Activated effector memory CD4-positive, alpha-beta T cell treated with anti-CD3 and anti-CD28 coated beads, Interleukin-2, amount 50 U/mL, for 16 hours (primary cell): ENCODE data around the gene CETP.
A peak's percentile ranks its signal among the peaks of the same experiment; 100 is the strongest.

Source experiments
- DNase-seq: peaks from one replicate; pipeline ENCODE4 v3.0.0-alpha.2; 2020

CETP gene, protein sequence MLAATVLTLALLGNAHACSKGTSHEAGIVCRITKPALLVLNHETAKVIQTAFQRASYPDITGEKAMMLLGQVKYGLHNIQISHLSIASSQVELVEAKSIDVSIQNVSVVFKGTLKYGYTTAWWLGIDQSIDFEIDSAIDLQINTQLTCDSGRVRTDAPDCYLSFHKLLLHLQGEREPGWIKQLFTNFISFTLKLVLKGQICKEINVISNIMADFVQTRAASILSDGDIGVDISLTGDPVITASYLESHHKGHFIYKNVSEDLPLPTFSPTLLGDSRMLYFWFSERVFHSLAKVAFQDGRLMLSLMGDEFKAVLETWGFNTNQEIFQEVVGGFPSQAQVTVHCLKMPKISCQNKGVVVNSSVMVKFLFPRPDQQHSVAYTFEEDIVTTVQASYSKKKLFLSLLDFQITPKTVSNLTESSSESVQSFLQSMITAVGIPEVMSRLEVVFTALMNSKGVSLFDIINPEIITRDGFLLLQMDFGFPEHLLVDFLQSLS

GRCh38 chr16:56961851-56962281 is at the start of gene CETP:
TSS of gene CETP (plus strand) at chr16:56961950. CDS start at chr16:56961980, 30 bp downstream.
- no peak for DNase-seq

- DNase-seq: no peak
These were observed 48.7 kb upstream of the CETP start for GRCh38 chr16:56912746-56913708.

GRCh38 chr16:56914896-56915295 is 46.9 kb upstream of the CETP start:
- no peak for DNase-seq

DNA sequence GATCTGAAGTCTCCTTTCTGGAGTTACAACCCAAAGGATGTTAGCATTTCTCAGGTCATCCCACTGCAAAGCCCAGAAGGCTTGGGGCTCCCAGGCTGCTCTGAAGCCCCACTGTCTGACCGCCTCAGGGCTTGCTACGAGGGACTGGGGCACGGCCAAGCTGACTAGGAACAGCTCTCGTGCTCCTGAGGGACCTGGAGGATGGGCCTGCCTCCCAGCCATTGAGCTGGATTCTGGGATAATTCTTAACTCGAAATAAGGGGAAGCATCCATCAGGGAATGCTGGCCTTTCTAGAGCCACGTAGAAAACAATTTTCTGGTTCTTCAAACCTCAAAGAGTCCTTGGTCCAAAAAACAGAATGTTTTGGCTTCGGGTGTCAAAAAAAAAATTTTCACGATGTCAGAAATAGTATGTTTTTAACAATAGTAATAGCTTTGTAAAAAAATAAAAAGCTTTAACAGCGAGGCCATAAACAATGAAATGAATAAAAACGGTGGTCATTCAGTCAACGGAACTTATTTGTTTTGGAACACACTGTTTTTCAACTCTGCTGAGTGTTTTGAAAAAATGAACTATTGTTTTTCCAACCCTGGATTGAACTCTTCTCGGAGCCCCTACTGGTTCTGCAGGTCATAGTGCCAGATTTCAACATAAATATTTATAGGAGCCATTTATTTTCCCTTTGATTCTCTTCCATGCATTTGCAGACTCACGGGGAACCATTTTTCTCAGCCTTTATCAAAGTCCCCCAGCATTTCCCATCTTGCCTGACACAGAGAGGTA is 46.2 kb upstream of the CETP start:
- DNase-seq: no peak

- no peak for DNase-seq
These were observed 45.0 kb upstream of the CETP start for GRCh38 chr16:56916571-56917403.

GRCh38 chr16:56918467-56919012 is 43.2 kb upstream of the CETP start:
- no peak for DNase-seq

- DNase-seq: no peak
These were observed 42.5 kb upstream of the CETP start for GRCh38 chr16:56919099-56919800.

- DNase-seq: no peak
These were observed 40.2 kb upstream of the CETP start for GRCh38 chr16:56921571-56921970.

- peak; percentile 33 for DNase-seq
These were observed 38.2 kb upstream of the CETP start for GRCh38 chr16:56923481-56924091.

GRCh38 chr16:56927471-56927870 is 34.3 kb upstream of the CETP start:
- no peak for DNase-seq

DNA sequence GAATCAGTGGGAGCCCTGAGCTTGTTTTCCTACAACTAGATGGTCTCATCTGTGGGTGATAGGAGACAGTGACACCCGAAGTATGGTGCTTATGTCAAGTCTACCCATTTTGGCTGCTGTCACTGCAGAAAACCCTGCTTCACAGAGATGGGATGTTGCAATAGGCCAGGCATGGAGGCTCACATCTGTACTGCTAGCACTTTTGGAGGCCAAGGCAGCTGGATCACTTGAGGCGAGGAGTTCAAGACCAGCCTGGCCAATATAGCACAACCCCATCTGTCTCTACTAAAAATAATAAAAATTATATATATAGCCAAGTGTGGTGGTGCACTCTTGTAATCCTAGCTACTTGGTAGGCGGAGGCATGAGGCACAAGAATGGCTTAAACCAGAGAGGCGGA is 32.1 kb upstream of the CETP start:
- no peak for DNase-seq

DNA sequence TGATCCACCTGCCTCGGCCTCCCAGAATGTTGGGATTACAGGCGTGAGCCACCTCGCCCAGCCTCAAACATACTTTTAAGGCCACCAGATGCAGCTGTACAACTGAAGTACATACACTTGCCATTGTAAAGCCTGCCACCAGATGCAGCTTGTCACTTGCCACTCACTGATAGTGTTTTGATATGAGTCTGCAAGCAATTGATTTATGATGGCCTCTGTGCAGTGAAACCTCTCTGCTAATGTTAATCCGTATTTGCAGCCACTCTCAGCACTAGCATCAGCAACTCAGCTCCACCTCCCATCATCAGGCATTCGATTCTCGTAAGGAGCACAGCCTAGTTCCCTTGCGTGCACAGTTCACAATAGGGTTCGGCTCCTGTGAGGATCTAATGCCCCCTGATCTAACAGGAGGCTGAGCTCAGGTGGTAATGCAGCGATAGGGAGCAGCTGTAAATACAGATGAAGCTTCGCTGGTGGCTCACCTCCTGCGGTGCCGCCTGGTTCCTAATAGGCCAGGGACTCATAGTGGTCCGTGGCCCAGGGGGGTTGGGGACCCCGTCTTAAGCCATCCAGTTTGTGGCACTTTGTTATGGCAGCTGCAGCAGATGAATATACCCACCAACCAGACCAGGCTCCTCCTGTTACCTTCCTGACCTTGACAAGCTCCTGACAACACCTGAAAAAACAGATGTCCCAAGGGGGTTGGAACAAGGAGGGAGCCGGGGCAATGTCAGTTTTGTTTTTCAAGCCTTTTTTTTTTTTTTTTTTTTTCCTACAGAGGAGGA is 31.1 kb upstream of the CETP start:
- peak; percentile 63 for DNase-seq

- no peak for DNase-seq
These were observed 30.4 kb upstream of the CETP start for GRCh38 chr16:56931271-56931891.

DNA sequence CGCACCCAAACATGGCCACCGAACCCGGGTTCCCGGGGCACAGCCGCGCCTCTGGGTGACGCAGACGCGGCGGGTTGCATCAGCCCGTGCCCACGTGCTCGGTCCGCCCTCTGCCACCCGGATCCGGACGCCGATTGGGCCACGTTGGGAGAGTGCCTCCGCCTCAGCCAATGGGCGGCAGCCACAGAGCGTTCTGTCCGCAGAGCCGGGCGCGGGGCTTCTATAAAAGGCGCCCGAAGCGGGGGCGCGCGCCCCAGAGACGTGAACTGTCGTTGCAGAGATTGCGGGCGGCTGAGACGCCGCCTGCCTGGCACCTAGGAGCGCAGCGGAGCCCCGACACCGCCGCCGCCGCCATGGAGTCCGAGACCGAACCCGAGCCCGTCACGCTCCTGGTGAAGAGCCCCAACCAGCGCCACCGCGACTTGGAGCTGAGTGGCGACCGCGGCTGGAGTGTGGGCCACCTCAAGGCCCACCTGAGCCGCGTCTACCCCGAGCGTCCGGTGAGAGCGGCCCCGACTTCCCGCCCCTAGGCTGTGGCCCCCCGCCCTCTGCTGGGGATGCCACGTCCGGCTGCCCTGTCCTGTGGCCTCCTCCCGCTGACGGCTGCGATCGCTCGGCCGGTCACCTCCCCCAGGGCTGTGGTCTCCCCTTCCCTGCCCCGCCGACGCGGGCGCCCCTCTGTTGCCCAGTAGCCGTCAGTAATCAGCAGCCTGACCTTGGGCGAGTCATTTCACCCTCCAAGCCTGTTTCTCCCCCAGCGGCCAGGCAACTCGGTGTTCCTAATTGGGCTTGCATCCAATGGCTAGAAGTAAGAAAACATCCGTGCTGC is 29.6 kb upstream of the CETP start, which contains the start of gene HERPUD1:
Gene HERPUD1 (plus strand): TSS at position 251 of the 829 bp plus-strand sequence. CDS start 103 bp downstream, at position 354.
- peak; percentile 100 for DNase-seq

- peak; percentile 82 for DNase-seq
These were observed 28.8 kb upstream of the CETP start for GRCh38 chr16:56932721-56933619.

- no peak for DNase-seq
These were observed 27.7 kb upstream of the CETP start for GRCh38 chr16:56933828-56934598.
